Upper lobe of right lung (tissue), 1 donor: ENCODE measurements around the gene PDE11A. TPM values are rescaled to one million over a fixed set of nuclear protein-coding genes. Genes with fewer than 3 reads are reported as not detected.
"Not testable (repeated sequence)": the region's sequence is repeated elsewhere in the genome, so short reads cannot be mapped to it uniquely, and the experiment has no call there.

Experiments
- ATAC-seq: fragments of 200-7000 bp; cut with Tn5 transposase; one replicate; pipeline ENCODE4 v1.9.1; 2020; ENCODE audit warnings: mild to moderate bottlenecking, moderate library complexity
- DNase-seq: peaks from one replicate; pipeline ENCODE4 v3.0.0-alpha.2; 2020
- H3K27ac ChIP-seq: fragments of 200-600 bp; one replicate; pipeline ENCODE4 v1.8.0; 2022
- H3K27me3 ChIP-seq: fragments of 200-600 bp; one replicate; pipeline ENCODE4 v1.8.0; 2022; ENCODE audit warnings: mild to moderate bottlenecking
- H3K36me3 ChIP-seq: fragments of 200-600 bp; one replicate; pipeline ENCODE4 v1.8.0; 2022
- H3K4me1 ChIP-seq: fragments of 200-600 bp; one replicate; pipeline ENCODE4 v1.8.0; 2022
- H3K4me3 ChIP-seq: fragments of 200-600 bp; one replicate; pipeline ENCODE4 v1.8.0; 2022; ENCODE audit warnings: mild to moderate bottlenecking
- H3K9me3 ChIP-seq: fragments of 200-600 bp; one replicate; pipeline ENCODE4 v1.8.0; 2022
- intact Hi-C: fragments of 100-400 bp; cut with DNase I; formaldehyde crosslinking; loops from one replicate; pipeline ENCODE4 v1.11.0; 2022
- total RNA-seq: library from RNA; stranded (reverse); fragmentation: NEBNext Ultra II Directional; extraction: Animal tissue kit (Norgen Biotek cat#: 25700); gene quantifications from one replicate; pipeline ENCODE4 v1.2.1, GENCODE V29; 2021
- TF ChIP-seq, protein P1 (sequence below): fragments of 200-600 bp; IDR thresholded peaks from one replicate; pipeline ENCODE4 v1.8.0; 2022; ENCODE audit warnings: antibody characterized with exemption
- donor health status: DM: no; HTN: yes; CAD: no; lungs with severe emphysema.

Gene PDE11A
- total RNA-seq, 1 donor from 2014 or later: not detected

DNA sequence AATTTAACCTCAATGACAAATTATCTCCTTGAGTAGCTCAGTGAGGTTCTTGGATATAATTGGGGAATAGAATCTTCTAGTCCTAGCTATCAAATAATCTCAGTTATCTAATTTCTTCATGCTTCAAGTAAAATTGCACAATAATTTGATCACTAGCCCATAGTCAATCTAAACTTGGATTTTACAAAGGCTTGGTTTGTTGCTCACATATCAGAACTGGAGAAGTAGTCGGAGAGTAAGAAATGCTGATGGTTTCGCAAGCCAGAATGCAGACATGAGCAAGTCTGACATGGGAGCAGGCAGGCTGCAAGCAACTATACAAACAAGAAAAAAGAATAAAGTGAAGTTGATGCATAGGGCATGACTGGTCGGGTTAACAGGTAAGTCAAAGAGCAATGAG, 11.7 kb upstream of the PDE11A start:
- H3K27ac ChIP-seq: no peak overlapping the region
- H3K4me1 ChIP-seq: no peaks in the 10 kb centered on the region
- no peaks in the 10 kb centered on the region for H3K36me3 ChIP-seq
- ATAC-seq (no peak), DNase-seq (no peak)
- intact Hi-C loops: no loop called here
- no peak overlapping the region for H3K4me3 ChIP-seq
- TF ChIP-seq, protein P1, sequence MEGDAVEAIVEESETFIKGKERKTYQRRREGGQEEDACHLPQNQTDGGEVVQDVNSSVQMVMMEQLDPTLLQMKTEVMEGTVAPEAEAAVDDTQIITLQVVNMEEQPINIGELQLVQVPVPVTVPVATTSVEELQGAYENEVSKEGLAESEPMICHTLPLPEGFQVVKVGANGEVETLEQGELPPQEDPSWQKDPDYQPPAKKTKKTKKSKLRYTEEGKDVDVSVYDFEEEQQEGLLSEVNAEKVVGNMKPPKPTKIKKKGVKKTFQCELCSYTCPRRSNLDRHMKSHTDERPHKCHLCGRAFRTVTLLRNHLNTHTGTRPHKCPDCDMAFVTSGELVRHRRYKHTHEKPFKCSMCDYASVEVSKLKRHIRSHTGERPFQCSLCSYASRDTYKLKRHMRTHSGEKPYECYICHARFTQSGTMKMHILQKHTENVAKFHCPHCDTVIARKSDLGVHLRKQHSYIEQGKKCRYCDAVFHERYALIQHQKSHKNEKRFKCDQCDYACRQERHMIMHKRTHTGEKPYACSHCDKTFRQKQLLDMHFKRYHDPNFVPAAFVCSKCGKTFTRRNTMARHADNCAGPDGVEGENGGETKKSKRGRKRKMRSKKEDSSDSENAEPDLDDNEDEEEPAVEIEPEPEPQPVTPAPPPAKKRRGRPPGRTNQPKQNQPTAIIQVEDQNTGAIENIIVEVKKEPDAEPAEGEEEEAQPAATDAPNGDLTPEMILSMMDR: no peak
- H3K9me3 ChIP-seq: no peaks in the 10 kb centered on the region
- H3K27me3 ChIP-seq: no peaks in the 10 kb centered on the region

DNA sequence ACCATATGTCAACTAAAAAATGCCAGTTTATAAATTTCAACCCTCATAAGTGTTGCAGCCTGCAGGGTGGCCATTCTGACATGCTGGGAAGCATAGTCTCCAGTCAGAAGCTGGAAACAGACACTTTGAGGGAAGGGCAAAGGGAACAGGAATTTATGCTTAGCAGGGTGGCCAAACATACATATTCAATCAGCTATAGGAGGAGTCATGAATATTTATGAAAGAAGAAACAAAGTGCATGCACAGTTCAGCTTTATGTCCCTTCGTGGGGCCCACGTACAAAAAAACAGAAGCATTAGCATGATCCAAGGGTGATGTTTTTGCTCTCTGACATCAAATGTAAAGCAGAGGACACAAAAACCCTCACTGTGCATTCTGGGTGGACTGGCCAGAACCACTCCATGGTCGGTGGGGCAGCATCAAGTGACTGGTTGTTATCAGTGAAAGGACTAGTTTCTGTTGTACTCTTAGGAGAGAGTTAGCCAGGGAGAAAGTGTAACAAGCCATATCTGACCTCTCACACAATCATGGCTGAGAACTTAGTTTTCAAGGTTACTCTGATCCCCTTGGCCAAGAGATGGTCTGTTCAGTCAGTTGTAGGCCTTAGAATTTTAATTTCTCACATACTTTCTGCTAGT, 9.9 kb upstream of the PDE11A start:
- no peaks in the 10 kb centered on the region for H3K27me3 ChIP-seq
- H3K4me1 ChIP-seq: no peaks in the 10 kb centered on the region
- DNase-seq (no peak), ATAC-seq (no peak)
- intact Hi-C loops: no loop called here
- no peak overlapping the region for H3K27ac ChIP-seq
- TF ChIP-seq, protein P1: no peak
- no peaks in the 10 kb centered on the region for H3K36me3 ChIP-seq
- H3K4me3 ChIP-seq: no peak overlapping the region
- H3K9me3 ChIP-seq: no peaks in the 10 kb centered on the region

DNA sequence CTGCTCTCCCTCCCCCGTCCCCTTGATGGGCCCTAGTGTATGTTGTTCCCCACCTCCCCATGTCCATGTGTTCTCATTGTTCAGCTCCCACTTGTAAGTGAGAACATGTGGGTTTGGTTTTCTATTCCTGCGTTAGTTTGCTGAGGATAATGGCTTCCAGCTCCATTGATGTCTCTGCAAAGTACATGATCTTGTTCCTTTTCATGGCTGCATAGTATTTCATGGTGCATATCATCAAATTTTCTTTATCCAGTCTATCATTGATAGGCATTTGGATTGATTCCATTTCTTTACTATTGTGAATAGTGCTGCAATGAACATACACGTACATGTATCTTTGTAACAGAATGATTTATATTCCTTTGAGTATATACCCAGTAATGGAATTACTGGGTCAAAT, 6.7 kb upstream of the PDE11A start:
- H3K27me3 ChIP-seq, H3K9me3 ChIP-seq, H3K4me1 ChIP-seq, intact Hi-C loops, H3K4me3 ChIP-seq, H3K36me3 ChIP-seq, H3K27ac ChIP-seq, ATAC-seq, DNase-seq: not testable (repeated sequence)

DNA sequence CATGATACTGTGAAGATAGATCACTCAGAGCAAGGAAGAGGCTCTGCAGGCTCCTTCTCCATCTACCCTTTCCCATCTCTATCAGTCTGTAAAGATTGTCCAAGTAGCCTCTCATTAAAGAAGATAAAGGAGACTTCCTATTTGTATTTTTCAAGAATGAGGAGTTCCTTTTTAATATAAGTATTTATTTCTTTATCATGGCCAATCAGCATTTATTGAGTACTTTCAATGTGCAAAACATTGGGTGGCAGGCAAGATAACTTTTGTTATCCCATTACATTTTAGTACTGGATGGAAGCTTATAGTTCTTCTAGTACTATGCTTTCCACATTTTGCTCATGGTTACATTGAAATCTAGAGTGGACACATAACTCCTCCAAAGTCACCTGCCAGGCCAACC, 3.6 kb upstream of the PDE11A start:
- no peak for ATAC-seq
- TF ChIP-seq, protein P1: no peak
- no peak overlapping the region for H3K4me3 ChIP-seq
- H3K36me3 ChIP-seq: no peaks in the 10 kb centered on the region
- H3K4me1 ChIP-seq: no peaks in the 10 kb centered on the region
- DNase-seq: no peak
- no peak overlapping the region for H3K27ac ChIP-seq
- intact Hi-C loops: no loop called here
- no peaks in the 10 kb centered on the region for H3K9me3 ChIP-seq
- peaks cover 9% of the 10 kb centered on the region for H3K27me3 ChIP-seq

DNA sequence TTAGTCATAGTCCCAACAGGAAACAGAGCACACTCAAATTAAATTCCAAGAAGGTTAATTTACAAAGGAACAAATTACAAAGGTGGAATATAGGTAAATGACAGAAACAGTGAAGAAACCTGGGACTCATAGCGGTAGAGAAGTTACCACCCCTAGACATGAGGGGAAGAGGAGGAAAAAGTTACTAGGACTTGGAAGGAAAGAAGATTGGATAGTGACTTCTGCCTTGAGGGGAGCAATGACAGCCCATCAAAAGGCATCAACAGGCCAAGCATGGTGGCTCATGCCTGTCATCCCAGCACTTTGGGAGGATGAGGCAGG, 2.4 kb upstream of the PDE11A start:
- Histone ChIP-seq H3K36me3 (no peaks in the 10 kb centered on the region), H3K9me3 (no peaks in the 10 kb centered on the region), H3K4me1 (no peaks in the 10 kb centered on the region), H3K4me3 (no peak overlapping the region), H3K27ac (no peak overlapping the region), H3K27me3 (peaks cover 10% of the 10 kb centered on the region)
- TF ChIP-seq, protein P1: no peak
- intact Hi-C loops: no loop called here
- DNase-seq (no peak), ATAC-seq (no peak)

DNA sequence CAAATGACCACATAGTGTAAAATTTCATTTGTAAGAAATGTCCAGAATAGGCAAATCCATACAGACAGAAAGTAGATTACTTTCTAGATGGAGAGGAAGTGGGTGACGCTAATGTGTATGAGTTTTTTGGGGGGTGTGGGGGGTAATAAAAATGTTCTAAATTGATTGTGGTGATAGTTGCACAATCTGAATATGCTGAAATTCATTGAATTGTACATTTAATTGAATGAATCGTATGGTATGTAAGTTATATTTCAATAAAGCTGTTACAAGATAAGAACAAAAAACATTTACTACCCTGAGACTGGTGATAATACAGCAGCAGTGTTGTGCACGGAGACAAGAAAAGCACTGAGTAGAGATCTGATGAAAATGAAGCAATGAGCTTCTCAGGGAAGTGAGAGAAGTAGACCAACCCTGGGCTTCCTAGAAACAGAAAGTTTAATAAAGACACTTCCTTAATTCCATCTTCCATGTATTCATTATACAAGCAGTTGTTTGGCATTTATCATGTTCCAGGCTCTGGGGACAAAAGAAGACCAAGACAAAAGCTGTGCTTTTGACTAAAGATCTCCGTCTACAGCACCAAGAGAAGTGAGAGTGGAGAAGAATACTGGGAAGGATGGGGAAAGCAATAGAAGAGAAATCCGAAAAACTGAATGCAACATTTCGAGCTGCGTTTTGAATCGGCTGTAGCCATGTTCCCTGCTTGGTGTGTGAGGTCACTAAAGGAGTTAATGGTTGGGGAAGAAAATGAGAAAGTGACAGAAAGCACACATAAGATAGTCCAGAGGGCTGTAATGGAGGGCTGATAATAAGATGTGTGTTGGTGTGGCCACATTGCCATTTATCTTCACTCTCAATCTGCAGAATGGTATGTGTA, 1.8 kb upstream of the PDE11A start:
- intact Hi-C loops: no loop called here
- ATAC-seq: no peak

More for the DNA sequence above, 1.8 kb upstream of the PDE11A start:
- no peak overlapping the region for H3K4me3 ChIP-seq
- no peak for DNase-seq
- TF ChIP-seq, protein P1: no peak
- H3K9me3 ChIP-seq: no peaks in the 10 kb centered on the region
- no peak overlapping the region for H3K27ac ChIP-seq
- peaks cover 16% of the 10 kb centered on the region for H3K27me3 ChIP-seq
- H3K4me1 ChIP-seq: no peaks in the 10 kb centered on the region
- no peaks in the 10 kb centered on the region for H3K36me3 ChIP-seq
